ENCODE measurements around the gene LINS1.
"Not testable (repeated sequence)": the region's sequence is repeated elsewhere in the genome, so short reads cannot be mapped to it uniquely, and the experiment has no call there.

LINS1 gene

DNA sequence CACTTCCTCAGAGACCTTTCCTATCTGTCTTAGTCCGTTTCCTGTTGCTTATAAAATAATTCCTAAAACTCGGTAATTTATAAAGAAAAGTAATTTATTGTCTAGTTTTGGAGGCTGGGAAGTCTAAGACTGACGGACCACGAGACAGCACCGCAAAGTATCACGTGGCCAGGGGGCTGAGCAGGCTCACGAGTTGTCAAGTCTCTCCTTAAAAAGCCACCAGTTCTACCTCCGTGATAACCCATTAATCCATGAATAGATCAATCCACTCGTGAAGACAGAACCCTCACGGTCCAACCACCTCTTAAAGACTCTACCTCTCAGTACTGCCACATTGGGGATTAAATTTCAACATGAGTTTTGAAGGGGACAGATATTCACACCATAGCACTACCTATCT, 821 bp downstream of the LINS1 start:
- DNase-seq, result no peak

DNA sequence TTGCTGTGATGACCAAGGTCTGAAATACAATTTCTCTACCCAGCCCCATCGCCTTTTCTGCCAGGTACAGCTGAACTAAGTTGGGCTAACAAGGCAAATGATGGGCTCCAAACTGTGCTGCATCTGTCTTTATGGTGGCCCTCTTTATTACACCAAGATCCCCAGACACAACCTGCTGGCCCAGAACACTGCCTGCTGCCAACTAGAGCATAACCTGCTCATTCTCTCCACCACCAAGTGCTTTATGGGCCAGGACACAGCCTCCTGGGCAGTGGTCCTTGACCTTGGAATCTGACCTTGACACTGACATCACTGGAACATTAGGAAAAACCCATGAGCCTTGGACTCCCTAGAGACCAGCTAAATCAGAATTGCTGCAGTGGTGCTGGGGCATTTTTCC, 3.3 kb downstream of the LINS1 start:
- no peak for DNase-seq

DNA sequence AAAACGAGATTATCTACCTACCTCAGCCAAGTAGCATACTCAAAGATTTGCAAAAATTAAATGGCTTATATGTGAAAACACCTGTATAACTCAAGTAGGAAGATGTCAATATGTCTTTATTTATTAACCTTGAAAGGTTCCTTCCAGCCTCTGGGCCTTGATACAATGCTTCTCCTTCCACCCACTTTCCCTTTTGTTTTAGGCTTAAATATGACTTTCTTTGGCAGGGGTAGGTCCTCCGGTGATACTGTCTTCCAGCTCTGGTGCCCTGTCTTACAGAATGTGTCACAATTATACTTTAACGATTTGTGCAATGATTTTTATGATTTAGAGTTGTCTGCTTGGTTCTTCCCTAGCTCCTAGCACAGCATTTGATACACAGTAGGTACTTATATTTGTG, 4.1 kb downstream of the LINS1 start:
- DNase-seq, result no peak

DNA sequence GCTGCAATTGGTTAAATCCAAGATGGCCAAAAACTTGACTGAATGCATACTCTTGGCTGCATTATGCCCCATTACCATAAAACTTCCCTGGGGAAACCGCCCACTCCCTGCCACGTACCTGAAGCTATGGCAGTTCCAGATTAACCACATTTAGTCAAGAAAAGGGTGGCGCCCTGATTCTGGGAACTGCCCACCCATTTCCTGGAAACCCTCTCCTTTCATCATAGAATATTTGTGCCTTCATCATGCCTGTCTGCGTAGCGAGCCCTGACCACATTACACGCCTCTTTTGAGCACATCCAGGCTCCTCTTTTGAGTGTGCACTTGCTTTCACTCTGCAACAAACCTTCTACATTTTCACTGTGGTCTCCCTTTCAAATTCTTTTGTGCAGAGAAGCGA, 5.2 kb downstream of the LINS1 start:
- no peak for DNase-seq

DNA sequence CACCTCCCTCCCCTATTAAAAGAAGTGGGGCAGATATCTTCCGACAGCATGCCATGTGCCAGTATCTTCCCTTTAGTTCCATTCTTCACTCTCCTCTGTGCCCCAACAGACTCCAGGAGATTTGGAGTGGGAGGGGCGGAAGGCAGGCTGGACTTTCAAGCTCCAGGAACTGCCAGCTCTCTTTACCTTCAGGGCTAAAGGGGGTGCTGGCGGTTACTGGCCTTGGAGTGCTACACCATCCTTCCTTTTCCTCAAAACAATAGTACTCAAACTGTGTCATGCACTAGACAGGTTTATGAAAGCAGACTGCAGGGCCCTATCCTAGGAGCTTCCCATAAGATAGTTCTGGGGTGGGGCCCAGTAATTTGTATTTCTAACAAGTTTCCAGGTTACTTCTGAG, 6.0 kb downstream of the LINS1 start:
- DNase-seq, result no peak

DNA sequence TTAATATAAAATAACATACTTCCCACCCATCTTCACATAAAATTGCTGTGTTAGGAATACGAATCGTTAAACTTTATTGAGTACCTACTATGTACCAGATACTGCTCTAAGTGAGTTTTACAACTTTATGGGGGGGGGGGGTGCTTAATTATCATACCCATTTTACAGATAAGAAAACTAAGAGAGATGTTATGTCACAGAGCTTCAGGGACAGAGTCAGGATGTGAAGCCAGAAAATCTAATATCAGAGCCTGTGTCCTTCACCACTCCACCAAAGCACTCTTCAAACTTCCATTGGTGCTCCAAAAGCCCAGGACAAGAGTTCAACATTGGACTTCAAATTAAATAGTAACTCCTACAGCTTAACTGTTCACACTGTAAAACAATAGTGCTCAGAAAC, 8.6 kb downstream of the LINS1 start:
- no peak for DNase-seq

DNA sequence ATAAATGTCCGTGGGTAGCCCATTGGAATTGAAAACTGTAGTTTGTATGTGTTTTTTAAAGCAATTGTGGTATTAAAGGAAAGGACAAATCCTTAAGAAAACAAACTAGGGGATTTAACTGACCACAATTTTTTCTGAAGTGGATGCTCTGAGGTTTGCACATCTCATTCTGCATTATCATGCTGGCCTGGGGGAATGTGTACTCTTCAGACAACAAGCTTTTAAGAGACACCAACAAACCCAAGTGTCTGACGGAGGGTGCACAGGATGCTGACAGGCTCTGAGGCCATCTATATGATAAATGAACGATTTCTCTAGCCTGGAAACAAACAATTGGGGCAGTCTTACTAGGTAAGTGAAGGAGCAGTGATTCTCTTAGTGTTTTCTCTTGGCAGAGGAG, 9.1 kb downstream of the LINS1 start:
- DNase-seq, result peak; percentile 36

DNA sequence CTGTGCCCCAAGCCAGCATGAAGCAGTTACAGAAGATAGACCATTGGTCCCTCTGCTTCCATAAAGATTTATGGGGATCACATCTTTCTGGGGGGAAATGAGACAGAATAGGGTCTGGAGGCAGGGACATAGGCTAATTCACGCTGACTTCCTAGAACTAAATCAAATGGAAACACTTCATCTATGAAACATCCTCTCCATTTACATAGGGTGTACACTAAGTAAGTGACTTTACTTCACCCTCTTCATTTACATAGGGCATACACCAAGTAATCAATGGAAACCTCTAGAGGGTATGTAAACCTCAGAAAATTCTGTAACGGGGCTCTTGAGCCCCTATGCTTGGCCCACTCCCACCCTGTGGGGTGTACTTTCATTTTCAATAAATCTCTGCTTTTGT, 10.1 kb downstream of the LINS1 start:
- DNase-seq, result no peak

DNA sequence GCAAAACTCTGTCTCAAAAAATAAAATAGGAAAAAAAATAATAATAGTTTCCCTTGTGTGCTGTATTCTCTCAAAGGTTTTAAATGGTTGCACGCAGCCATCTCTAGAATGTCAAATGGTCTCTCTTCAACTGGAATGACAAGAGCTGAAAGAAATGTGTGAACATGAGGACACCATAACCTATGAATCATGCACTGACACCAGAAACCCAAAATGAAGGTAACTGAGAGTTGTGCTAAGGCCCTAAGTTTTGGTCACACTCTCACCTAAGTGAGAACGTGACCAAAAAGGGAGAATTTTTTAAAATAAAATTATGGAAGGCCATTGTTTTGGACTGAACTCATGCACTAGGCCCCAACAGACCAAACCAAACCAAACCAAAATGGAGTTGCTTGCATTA, 10.8 kb downstream of the LINS1 start:
- DNase-seq, result not testable (repeated sequence)

DNA sequence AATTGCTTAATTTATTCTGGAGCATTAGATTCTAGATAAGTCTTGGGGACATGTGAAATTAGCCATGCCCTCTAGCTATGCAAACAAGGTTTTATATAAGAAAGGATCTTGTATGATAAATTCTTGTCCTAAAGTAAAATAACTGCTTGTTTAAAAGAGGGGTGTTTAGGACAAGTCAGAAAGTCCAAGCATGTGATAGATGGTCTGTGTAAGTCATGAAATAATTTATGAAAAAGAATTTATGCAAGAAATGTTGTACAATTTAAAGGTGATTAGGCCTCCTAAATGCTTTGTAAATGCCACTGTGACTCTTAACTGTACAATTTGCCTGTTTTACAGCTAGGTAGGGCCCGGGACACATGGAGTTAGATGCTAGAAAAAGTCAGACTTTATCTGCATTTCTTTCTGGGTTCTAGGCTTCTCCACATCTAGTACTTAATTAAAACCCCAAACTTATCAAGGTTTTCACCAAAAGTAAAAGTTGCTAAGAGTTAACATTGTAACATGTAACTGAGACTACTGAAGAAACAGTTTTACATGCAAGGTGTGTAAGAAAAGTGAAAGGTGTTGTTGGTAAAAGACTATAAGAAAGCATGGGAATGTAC, 13.2 kb downstream of the LINS1 start:
- no peak for DNase-seq

DNA sequence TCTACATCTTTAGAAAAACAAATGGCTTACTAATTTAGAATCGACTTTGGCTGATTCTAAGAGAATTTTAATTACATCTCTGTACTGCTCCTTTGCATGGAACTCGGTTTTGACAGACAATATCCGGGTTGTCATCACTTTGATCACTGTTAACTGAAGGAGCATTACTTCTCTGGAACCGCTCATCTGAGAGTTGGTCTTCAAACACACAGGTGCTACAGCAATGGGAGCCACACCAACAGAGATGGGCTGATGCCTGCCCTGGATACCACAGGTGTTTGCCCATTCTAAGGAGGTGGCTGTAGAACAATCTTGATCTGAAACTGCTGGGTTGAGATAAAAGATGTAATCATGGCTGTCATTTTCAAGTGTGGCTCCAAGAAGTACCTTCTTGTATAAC, 21.6 kb downstream of the LINS1 start:
- DNase-seq, result no peak

DNA sequence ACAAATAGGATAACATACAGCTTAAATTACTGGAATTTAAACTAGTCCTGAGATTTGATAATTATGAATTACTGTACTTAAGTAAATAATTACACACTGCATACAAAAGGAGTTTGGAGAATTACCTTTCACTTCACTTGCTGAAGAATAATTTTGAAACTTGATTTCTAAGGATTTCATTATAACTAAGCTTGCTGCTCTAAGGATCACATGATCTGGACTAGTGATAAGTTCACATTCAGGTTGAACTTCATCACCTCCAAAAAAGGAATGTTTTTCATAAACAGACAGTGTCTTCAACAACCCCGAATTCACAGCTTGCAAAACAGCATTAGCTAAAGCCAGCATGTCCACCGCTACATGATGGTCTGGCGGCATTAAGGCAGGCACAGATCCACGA, 28.5 kb downstream of the LINS1 start:
- no peak for DNase-seq

DNA sequence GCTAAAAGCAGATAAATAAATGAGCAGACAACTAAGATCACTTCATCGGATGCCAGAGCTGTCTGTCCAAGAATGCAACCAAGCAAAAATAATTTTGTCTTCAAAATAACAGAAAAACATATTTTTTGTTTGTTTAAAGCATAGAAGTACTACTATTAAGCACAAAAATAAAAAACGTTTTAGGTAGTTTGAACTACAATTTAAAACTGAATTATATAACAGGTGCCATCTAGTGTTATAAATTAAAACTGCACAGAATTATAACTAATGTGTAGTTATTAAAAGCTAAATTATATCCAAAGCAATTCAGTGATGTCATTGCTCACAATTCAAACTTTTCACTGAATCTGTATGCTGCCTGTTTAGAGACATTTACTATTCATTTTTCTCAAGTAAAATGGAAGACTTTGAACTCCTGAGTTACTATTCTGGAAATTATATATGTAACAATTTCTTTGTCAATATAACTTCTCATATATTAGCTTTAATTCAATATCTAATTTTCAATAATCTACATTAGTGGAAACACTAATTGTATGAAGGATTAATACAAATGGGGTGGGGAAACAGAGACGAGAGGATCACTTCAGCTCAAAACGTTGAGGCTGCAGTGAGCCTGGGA, 29.5 kb downstream of the LINS1 start:
- DNase-seq, result peak; percentile 21

DNA sequence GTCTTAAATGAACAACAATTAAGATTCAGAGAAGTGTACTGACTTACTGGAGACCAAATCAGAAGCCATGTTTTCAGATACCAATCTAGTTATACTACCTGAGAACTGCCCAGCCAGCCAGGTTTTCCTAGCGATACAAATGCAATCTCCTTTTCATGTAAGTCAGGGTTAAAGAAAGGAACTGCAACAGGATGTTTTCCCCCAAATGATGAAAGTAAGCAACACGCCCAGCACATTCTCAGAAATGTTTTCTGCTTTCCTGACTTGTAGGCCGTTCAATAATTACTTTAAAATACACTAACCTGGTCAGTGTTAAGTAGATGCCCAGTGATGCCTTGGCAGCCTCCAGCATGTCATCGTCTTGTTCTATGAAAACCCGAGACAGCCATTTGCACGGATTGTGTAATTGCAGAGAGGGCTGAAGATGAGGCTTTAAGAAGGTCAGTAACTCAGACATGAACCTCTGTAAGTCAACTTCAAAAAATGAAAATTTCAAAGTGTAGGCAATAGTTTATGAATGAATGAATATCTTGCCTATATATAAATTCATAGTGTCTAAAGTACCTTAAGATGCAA, 30.3 kb downstream of the LINS1 start:
- DNase-seq, result no peak

DNA sequence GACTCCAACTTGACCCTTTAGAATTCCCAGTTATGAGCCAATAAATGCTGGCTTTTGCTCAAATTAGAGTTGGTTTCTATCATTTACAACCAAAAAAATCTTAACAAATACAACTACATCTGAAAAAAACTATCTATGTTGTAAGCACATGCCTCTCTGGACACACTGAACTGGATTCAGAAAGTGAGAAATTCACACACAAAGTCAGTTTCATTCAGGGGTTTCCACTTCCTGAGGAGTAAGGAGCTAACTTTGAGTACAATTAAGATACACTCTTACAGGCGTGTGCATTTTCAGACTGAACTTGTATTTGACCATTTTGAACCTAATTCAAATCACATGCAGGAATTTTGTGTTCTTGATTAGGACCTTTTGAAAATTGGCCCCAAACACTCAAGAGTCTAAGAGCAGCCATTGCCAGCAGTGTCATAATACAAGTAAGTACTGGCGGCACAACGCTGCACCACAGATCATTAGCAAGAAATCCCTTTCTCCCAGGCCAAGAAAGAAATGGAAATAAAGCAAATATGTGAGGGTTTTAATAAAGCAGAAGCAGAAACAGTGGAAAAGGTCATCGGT, 31.2 kb downstream of the LINS1 start:
- no peak for DNase-seq

DNA sequence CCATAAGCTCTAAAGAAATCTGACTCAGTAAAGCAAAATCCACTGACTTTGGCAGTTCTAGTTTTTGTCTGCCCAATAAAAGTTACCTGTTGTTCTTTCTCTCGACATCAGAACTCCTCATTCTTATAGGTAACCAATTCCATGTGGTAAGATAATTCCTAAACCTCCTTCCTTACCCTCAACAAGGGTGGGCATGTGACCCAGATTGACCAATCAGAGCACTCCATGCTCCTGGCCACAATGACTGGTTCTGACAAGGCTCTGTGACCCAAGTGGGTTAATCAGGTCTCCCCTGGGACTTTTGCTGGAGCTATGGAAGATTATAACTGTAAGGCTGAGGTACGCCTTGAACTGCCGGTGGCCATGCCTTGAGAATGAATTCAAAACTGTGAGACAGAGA, 31.7 kb downstream of the LINS1 start:
- peak; percentile 4 for DNase-seq

DNA sequence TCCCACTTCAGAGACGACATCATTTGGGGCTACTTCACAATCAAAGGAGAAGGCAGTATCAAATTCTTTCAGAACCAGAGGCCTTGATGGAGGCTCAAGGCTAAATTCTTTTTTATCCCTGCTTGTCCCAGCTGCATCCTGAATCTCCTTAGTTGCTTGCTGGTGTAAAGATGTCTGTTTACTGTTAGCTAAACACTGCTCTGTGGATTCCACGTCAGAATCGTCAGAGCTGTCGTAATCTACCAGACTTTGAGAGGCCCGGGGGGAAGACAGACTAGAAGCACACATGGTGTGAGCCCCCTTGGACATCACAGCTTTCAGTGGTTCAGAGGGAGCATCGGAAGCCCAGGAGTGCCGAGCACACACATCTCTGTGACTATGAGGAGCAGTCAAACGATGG, 32.6 kb downstream of the LINS1 start:
- DNase-seq, result no peak

DNA sequence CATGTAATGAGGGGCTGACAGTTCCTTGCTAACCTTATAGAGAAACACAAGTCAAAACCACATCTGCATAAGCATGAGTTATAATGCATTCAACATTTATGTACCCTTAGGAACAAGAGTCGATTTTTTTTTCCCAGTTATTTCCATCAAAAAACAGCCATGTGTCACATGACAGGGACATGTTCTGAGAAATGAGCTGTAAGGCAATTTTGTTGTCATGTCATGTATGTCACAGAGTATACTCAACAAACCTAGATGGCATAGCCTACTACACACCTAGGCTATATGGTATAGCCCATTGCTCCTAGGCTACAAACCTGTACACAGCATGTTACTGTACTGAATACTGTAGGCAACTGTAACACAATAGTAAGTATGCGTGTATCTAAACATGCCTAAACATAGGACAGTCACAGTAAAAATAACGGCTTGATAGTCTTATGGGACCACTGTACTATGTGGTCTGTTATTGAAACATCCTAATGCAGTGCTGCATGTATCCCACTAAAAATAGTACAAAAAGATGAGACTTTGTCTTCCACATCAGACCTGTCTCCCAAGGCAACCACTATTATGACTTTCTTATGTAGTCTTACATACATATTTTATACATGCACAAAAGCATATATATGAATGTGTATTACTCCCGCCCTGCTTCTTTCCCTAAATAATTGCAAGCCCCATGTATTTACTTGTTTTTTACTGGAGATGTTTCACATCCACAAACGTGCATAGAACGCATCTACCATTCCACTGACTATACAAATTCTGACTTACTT, 34.9 kb downstream of the LINS1 start:
- no peak for DNase-seq

DNA sequence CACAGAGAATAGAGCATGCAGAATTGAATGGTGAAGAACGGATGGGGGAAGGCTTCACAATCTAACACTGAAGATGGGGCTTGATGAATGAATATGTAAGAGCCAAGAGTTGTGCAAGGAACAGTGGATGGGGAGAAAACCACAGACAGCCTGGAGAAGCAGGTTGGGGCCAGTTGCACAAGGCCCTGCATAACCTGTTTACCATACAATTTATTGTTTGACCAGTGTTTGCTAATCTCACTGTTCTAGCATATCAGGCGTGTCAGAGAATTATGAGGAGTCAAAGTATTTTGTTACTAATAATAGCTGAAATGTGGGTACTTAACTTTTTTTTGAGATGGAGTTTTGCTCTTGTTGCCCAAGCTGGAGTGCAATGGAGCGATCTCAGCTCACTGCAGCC, 36.4 kb downstream of the LINS1 start:
- no peak for DNase-seq

DNA sequence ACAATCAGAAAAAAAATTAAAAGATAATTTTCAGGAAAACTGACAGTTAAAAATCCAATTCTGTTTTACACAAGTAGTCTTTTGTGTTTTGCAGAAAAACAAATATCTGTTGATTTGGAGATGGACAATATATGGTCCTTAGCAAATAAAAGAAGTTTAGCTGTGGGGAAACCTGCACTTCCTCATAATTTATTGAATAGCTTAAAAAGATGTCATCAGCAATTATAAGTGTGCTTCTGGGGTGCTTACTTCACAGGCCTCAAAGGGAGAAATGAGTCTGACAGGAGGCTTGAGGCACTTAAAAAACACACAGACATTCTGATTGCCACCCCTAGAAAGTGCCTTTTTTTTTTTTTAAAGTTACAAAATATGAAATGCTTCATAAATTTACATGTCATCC, 41.7 kb downstream of the LINS1 start:
- no peak for DNase-seq

DNA sequence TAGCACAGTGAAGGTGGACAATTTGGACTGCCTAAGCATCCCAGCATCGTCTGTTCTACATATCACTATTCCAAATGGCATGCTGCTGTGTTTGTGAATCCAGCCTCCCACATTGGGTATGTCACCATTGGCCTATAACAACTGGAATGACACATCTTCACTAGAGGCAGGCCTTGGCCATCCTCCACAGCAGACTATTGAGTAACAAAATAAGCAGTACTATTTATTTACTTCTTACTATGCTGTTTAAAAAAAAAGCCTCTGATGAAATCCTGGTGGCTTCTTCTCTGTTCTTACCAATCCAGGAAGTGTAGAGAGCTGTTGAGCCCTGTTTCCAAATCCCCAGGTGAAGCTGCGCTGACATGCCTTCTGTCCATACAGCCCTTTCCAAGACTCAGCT, 42.7 kb downstream of the LINS1 start:
- DNase-seq, result peak; percentile 6

DNA sequence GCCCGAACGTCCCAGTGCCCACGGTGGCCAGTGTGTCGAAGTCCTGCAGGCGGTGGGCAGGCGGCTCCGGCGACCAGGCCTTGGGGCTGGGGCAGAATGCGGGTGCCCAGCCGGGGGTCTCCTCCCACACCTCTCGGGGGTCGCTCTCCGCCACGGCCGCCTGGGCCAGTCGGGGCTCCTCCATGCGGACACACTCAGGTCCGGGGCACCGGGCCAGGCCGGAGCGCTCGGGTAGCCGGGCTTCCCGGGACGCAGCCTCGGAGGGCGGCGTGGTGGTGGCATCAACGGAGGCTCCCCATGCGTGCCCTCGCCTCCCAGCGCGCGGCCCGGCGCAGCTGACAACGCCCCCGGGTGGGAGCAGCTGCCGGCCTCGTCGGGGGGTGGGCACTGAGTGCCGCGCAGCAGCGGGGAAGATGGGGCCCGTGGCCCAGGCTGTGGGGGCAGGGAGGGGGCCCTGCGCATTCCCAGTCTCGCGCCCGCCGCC, 43.2 kb downstream of the LINS1 start:
- no peak for DNase-seq

DNA sequence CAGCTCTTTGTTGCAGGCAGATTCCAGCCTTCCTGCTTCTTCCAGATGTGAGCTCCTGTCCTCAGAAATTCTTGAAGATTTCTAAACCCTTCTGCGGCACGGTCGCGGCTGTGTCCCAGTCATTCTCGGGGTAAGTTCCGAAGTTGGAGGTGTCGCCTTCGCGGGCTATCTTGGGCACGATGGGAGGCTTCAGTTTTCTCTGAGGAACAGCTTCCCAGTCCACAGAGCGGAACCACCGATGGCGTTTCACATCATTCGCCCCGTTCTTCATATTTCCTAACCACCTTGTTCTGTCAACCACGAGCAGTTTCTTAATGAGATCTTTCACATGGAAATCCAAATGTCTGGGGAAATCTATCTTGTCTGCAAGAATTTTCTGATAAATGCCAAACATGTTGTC, 48.5 kb downstream of the LINS1 start:
- DNase-seq, result no peak
